WTC11 (cell line): Measurements from ENCODE around the gene CABLES1. TPM values are rescaled to one million over a fixed set of nuclear protein-coding genes. Genes with fewer than 3 reads are reported as not detected.

Experiments used
- ATAC-seq: fragments of 200-7000 bp; cut with Tn5 transposase; 2 replicates; pipeline ENCODE4 v1.10.0; 2021; ENCODE audit warnings: mild to moderate bottlenecking, moderate library complexity
- CTCF ChIA-PET: fragments of 300-600 bp; sonication (Branson Sonifier 250); formaldehyde crosslinking; loops from one replicate; lab custom pipeline; 2021; ENCODE audit warnings: antibody characterized with exemption; lab: Charles Lee
- POLR2A ChIA-PET: fragments of 350-600 bp; sonication (Branson Sonifier 250); formaldehyde crosslinking; loops from one replicate; lab custom pipeline; 2021; ENCODE audit warnings: antibody characterized with exemption; lab: Charles Lee
- DNase-seq: peaks from one replicate; pipeline ENCODE4 v3.0.0; 2021; ENCODE audit warnings: low spot score
- H3K27ac Mint-ChIP-seq: 2 replicates; pipeline ENCODE4 v1.8.0; 2021; ENCODE audit warnings: mixed read lengths
- H3K27me3 Mint-ChIP-seq: 2 replicates; pipeline ENCODE4 v1.8.0; 2021; ENCODE audit warnings: low read depth, mild to moderate bottlenecking, moderate library complexity, mixed read lengths
- H3K36me3 Mint-ChIP-seq: 2 replicates; pipeline ENCODE4 v1.8.0; 2021; ENCODE audit warnings: mixed read lengths
- H3K4me1 Mint-ChIP-seq: 2 replicates; pipeline ENCODE4 v1.8.0; 2022; ENCODE audit warnings: mixed read lengths
- H3K4me3 Mint-ChIP-seq: 2 replicates; pipeline ENCODE4 v1.8.0; 2021; ENCODE audit warnings: mild to moderate bottlenecking, moderate library complexity, mixed read lengths
- H3K9me3 Mint-ChIP-seq: 2 replicates; pipeline ENCODE4 v1.8.0; 2021; ENCODE audit warnings: mixed read lengths
- ELF4 ChIP-seq: sonication (generic); formaldehyde crosslinking; IDR thresholded peaks from 2 replicates; pipeline ENCODE4 v1.8.1; 2022; ENCODE audit warnings: low read depth, mild to moderate bottlenecking, moderate library complexity, missing genetic modification reagents
- ESRRA ChIP-seq: sonication (generic); formaldehyde crosslinking; IDR thresholded peaks from 2 replicates; pipeline ENCODE4 v1.8.1; 2022; ENCODE audit warnings: mild to moderate bottlenecking, missing genetic modification reagents, borderline replicate concordance
- ETV6 ChIP-seq: sonication (generic); formaldehyde crosslinking; IDR thresholded peaks from 2 replicates; pipeline ENCODE4 v1.8.1; 2022; ENCODE audit warnings: mild to moderate bottlenecking, missing genetic modification reagents
- FOXK1 ChIP-seq: sonication (generic); formaldehyde crosslinking; IDR thresholded peaks from 2 replicates; pipeline ENCODE4 v1.8.0; 2022; ENCODE audit warnings: mild to moderate bottlenecking, moderate library complexity, missing genetic modification reagents
- HMGA2 ChIP-seq: fragments of 250-450 bp; sonication (Bioruptor Pico); IDR thresholded peaks from 2 replicates; pipeline ENCODE4 v1.4.0; 2021; ENCODE audit warnings: mild to moderate bottlenecking, moderate library complexity
- IRF1 ChIP-seq: sonication (generic); formaldehyde crosslinking; IDR thresholded peaks from 2 replicates; pipeline ENCODE4 v1.8.0; 2023; ENCODE audit warnings: missing genetic modification reagents
- NR3C1 ChIP-seq: sonication (generic); formaldehyde crosslinking; conservative IDR thresholded peaks from 2 replicates; pipeline ENCODE4 v1.8.1; 2023; ENCODE audit warnings: low read depth, mild to moderate bottlenecking, missing genetic modification reagents
- PRDM15 ChIP-seq: sonication (generic); formaldehyde crosslinking; IDR thresholded peaks from 2 replicates; pipeline ENCODE4 v1.8.0; 2022; ENCODE audit warnings: missing genetic modification reagents
- USF1 ChIP-seq: sonication (generic); formaldehyde crosslinking; IDR thresholded peaks from 2 replicates; pipeline ENCODE4 v1.8.0; 2022; ENCODE audit warnings: mild to moderate bottlenecking, missing genetic modification reagents
- USF2 ChIP-seq: sonication (generic); formaldehyde crosslinking; IDR thresholded peaks from 2 replicates; pipeline ENCODE4 v1.8.1; 2023; ENCODE audit warnings: mild to moderate bottlenecking, missing genetic modification reagents, moderate library complexity
- ZNF416 ChIP-seq: fragments of 250-450 bp; sonication (Bioruptor Pico); IDR thresholded peaks from 2 replicates; pipeline ENCODE4 v1.9.0; 2021; ENCODE audit warnings: mild to moderate bottlenecking, inconsistent platforms
- total RNA-seq: library from RNA; stranded (reverse); gene quantifications from 3 replicates; pipeline ENCODE4 v1.2.3, GENCODE V29; 2021
- TF ChIP-seq, protein P1 (sequence below): sonication (generic); formaldehyde crosslinking; IDR thresholded peaks from 2 replicates; pipeline ENCODE4 v1.8.1; 2023; ENCODE audit warnings: mild to moderate bottlenecking, missing genetic modification reagents, borderline replicate concordance
- TF ChIP-seq, protein P2 (sequence below): sonication (generic); formaldehyde crosslinking; IDR thresholded peaks from 2 replicates; pipeline ENCODE4 v1.8.0; 2022; ENCODE audit warnings: mild to moderate bottlenecking, missing genetic modification reagents
- TF ChIP-seq, protein P3 (sequence below): fragments of 250-450 bp; sonication (Bioruptor Pico); IDR thresholded peaks from 2 replicates; pipeline ENCODE4 v1.9.0; 2021; ENCODE audit warnings: moderate library complexity, mild to moderate bottlenecking, inconsistent platforms, borderline replicate concordance

CABLES1 gene
- total RNA-seq, 1 experiment from 2014 or later, result 17.0 TPM

- Mint-ChIP-seq H3K27me3 (no peaks in the 10 kb centered on the region), H3K4me3 (peak overlapping the region; percentile 58), H3K27ac (peak overlapping the region; percentile 96), H3K4me1 (peaks cover 79% of the 10 kb centered on the region), H3K9me3 (no peaks in the 10 kb centered on the region), H3K36me3 (no peaks in the 10 kb centered on the region)
- no peak for ATAC-seq
- DNase-seq, result no peak
- ChIA-PET CTCF (interaction anchor here (0.6 to 1.7 kb wide), 6 partner anchors 8 to 41 kb away, joined by 3 to 8 read pairs (median 3); no protein-coding TSS in a partner anchor), POLR2A (interaction anchor here (0.6 to 1.4 kb wide), 2 partner anchors 34 to 47 kb away, joined by 4 to 10 read pairs; partner anchors contain the start of gene CABLES1)
- TF ChIP-seq PRDM15 (CRISPR knock-in tag), result no peak
- TF ChIP-seq, protein P1, sequence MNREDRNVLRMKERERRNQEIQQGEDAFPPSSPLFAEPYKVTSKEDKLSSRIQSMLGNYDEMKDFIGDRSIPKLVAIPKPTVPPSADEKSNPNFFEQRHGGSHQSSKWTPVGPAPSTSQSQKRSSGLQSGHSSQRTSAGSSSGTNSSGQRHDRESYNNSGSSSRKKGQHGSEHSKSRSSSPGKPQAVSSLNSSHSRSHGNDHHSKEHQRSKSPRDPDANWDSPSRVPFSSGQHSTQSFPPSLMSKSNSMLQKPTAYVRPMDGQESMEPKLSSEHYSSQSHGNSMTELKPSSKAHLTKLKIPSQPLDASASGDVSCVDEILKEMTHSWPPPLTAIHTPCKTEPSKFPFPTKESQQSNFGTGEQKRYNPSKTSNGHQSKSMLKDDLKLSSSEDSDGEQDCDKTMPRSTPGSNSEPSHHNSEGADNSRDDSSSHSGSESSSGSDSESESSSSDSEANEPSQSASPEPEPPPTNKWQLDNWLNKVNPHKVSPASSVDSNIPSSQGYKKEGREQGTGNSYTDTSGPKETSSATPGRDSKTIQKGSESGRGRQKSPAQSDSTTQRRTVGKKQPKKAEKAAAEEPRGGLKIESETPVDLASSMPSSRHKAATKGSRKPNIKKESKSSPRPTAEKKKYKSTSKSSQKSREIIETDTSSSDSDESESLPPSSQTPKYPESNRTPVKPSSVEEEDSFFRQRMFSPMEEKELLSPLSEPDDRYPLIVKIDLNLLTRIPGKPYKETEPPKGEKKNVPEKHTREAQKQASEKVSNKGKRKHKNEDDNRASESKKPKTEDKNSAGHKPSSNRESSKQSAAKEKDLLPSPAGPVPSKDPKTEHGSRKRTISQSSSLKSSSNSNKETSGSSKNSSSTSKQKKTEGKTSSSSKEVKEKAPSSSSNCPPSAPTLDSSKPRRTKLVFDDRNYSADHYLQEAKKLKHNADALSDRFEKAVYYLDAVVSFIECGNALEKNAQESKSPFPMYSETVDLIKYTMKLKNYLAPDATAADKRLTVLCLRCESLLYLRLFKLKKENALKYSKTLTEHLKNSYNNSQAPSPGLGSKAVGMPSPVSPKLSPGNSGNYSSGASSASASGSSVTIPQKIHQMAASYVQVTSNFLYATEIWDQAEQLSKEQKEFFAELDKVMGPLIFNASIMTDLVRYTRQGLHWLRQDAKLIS (CRISPR knock-in tag), result no peak
- no peak for TF ChIP-seq FOXK1 (CRISPR knock-in tag)
- TF ChIP-seq ELF4 (CRISPR knock-in tag), result no peak
- TF ChIP-seq, protein P2, sequence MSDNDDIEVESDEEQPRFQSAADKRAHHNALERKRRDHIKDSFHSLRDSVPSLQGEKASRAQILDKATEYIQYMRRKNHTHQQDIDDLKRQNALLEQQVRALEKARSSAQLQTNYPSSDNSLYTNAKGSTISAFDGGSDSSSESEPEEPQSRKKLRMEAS, result no peak
- no peak for TF ChIP-seq HMGA2 (CRISPR knock-in tag)
Observed at GRCh38 chr18:23170137-23170536, 34.9 kb downstream of the CABLES1 start.

DNA sequence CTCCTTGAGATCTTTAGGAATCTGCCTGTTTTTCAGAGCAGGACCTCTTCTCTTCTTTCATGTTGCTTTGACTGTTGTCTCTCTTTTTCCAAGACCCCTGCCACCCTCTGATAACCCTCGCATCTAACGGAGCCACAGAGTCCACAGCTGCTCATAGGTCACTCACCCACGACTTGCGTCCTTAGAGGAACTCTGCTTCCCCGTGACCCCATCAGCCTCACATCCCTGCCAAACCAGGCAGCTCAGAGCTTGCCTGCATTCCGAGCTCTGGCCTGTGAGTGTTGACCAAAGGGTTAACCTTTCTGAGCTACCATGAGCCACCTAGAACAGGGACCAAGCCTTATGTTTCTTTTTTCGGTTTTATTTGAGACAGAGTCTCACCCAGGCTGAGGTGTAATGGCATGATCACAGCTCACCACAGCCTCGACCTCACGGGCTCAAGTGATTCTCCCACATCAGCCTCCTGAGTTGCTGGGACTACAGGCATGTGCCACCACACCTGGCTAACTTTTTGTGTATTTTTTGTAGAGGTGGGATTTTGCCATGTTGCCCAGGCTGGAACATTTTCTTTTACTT, 36.4 kb downstream of the CABLES1 start:
- POLR2A ChIA-PET, result no interaction called here
- CTCF ChIA-PET, result no interaction called here
- Mint-ChIP-seq H3K27ac (peak overlapping the region; percentile 22), H3K27me3 (no peaks in the 10 kb centered on the region), H3K4me1 (peaks cover 81% of the 10 kb centered on the region), H3K9me3 (no peaks in the 10 kb centered on the region), H3K4me3 (no peak overlapping the region), H3K36me3 (no peaks in the 10 kb centered on the region)
- TF ChIP-seq USF1 (CRISPR knock-in tag) (no peak), ZNF416 (CRISPR knock-in tag) (no peak), IRF1 (CRISPR knock-in tag) (no peak), USF2 (CRISPR knock-in tag) (no peak), ETV6 (CRISPR knock-in tag) (no peak), ESRRA (CRISPR knock-in tag) (no peak), NR3C1 (no peak)
- TF ChIP-seq, protein P3, sequence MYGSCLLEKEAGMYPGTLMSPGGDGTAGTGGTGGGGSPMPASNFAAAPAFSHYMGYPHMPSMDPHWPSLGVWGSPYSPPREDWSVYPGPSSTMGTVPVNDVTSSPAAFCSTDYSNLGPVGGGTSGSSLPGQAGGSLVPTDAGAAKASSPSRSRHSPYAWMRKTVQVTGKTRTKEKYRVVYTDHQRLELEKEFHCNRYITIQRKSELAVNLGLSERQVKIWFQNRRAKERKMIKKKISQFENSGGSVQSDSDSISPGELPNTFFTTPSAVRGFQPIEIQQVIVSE (CRISPR knock-in tag), result no peak
- no peak for ATAC-seq
- DNase-seq, result no peak
